ENCODE data around the gene ARPC5.
"Not testable (repeated sequence)": the region's sequence is repeated elsewhere in the genome, so short reads cannot be mapped to it uniquely, and the experiment has no call there.

Gene ARPC5

GRCh38 chr1:183648042-183648441 lies 12.5 kb upstream of the ARPC5 start:
- in situ Hi-C loops (cut with MboI; ENCODE audit: low sequenced_read_pairs): no loop called here

GRCh38 chr1:183646776-183647175 lies 11.2 kb upstream of the ARPC5 start:
- in situ Hi-C loops (cut with MboI; ENCODE audit: low sequenced_read_pairs): no loop called here

GRCh38 chr1:183645531-183645930 lies 9.9 kb upstream of the ARPC5 start:
- in situ Hi-C loops (cut with MboI; ENCODE audit: low sequenced_read_pairs): no loop called here

GRCh38 chr1:183642166-183642565 lies 6.6 kb upstream of the ARPC5 start:
- in situ Hi-C loops (cut with MboI; ENCODE audit: low sequenced_read_pairs): no loop called here

GRCh38 chr1:183640193-183640592 lies 4.6 kb upstream of the ARPC5 start:
- in situ Hi-C loops (cut with MboI; ENCODE audit: low sequenced_read_pairs): no loop called here

GRCh38 chr1:183638649-183639387 lies 3.2 kb upstream of the ARPC5 start:
- in situ Hi-C loops (cut with MboI; ENCODE audit: low sequenced_read_pairs): no loop called here

GRCh38 chr1:183636783-183637182 lies 1.2 kb upstream of the ARPC5 start:
- in situ Hi-C loops (cut with MboI; ENCODE audit: low sequenced_read_pairs): no loop called here

GRCh38 chr1:183636334-183636682 lies 725 bp upstream of the ARPC5 start:
- in situ Hi-C loops (cut with MboI; ENCODE audit: low sequenced_read_pairs): no loop called here

GRCh38 chr1:183635099-183635605 lies 431 bp downstream of the ARPC5 start:
- in situ Hi-C loops (cut with MboI; ENCODE audit: low sequenced_read_pairs): no loop called here

GRCh38 chr1:183634429-183635065 lies 1.0 kb downstream of the ARPC5 start:
- in situ Hi-C loops (cut with MboI; ENCODE audit: low sequenced_read_pairs): no loop called here

GRCh38 chr1:183633676-183634343 lies 1.8 kb downstream of the ARPC5 start:
- in situ Hi-C loops (cut with MboI; ENCODE audit: low sequenced_read_pairs): no loop called here

- in situ Hi-C loops (cut with MboI; ENCODE audit: low sequenced_read_pairs): no loop called here
These were observed 2.6 kb downstream of the ARPC5 start for GRCh38 chr1:183632964-183633363.

- in situ Hi-C loops (cut with MboI; ENCODE audit: low sequenced_read_pairs): no loop called here
These were observed 3.5 kb downstream of the ARPC5 start for GRCh38 chr1:183632114-183632513.

GRCh38 chr1:183630748-183631147 lies 4.8 kb downstream of the ARPC5 start:
- in situ Hi-C loops (cut with MboI; ENCODE audit: low sequenced_read_pairs): no loop called here

- in situ Hi-C loops (cut with MboI; ENCODE audit: low sequenced_read_pairs): no loop called here
These were observed 7.0 kb downstream of the ARPC5 start for GRCh38 chr1:183628537-183628936.

- in situ Hi-C loops (cut with MboI; ENCODE audit: low sequenced_read_pairs): not testable (repeated sequence)
These were observed 9.3 kb downstream of the ARPC5 start for GRCh38 chr1:183626236-183626635.

- in situ Hi-C loops (cut with MboI; ENCODE audit: low sequenced_read_pairs): no loop called here
These were observed 12.4 kb downstream of the ARPC5 start for GRCh38 chr1:183622884-183623785.

- in situ Hi-C loops (cut with MboI; ENCODE audit: low sequenced_read_pairs): no loop called here
These were observed 13.6 kb downstream of the ARPC5 start for GRCh38 chr1:183622013-183622412.

- in situ Hi-C loops (cut with MboI; ENCODE audit: low sequenced_read_pairs): no loop called here
These were observed 15.3 kb downstream of the ARPC5 start for GRCh38 chr1:183620311-183620710.

- in situ Hi-C loops (cut with MboI; ENCODE audit: low sequenced_read_pairs): no loop called here
These were observed 15.8 kb downstream of the ARPC5 start for GRCh38 chr1:183619781-183620180.

- in situ Hi-C loops (cut with MboI; ENCODE audit: low sequenced_read_pairs): not testable (repeated sequence)
These were observed 17.4 kb downstream of the ARPC5 start for GRCh38 chr1:183618202-183618601.

All from HL-60/S4 treated with retinoic acid at 250 ng/mL for 4 days and 3 days (cell line).